Breast epithelium (tissue), 3 donors: ENCODE results near the gene RSPO1.

Experiments
- CTCF ChIP-seq, 3 donors: fragments of 450-650 bp; IDR thresholded peaks; one replicate each; pipeline ENCODE4 v1.5.1; 2016 to 2017; ENCODE audit warnings: antibody characterized with exemption in 3 of 3, mild to moderate bottlenecking in 3 of 3, moderate library complexity in 3 of 3
- POLR2A ChIP-seq: fragments of 450-650 bp; IDR thresholded peaks from one replicate; pipeline ENCODE4 v1.6.1; 2016; ENCODE audit warnings: antibody characterized with exemption, mild to moderate bottlenecking, moderate library complexity
- POLR2AphosphoS5 ChIP-seq, 3 donors: sonication (generic); formaldehyde crosslinking; IDR thresholded peaks; one replicate each; pipeline ENCODE4 v1.6.1; 2017; ENCODE audit warnings: antibody characterized with exemption in 3 of 3

GRCh38 chr1:37628026-37628556, 6.6 kb downstream of the RSPO1 start:
- TF ChIP-seq POLR2AphosphoS5 (IDR thresholded peaks at IDR 0.05) (no peak), CTCF (IDR thresholded peaks at IDR 0.05) (no peak), POLR2A (no peak)
